LoVo (cell line): ENCODE results near the gene PLCH2.
"Not testable (repeated sequence)": the region's sequence is repeated elsewhere in the genome, so short reads cannot be mapped to it uniquely, and the experiment has no call there.

Experiments
- DNase-seq: peaks from one replicate; pipeline ENCODE4 v3.0.0-alpha.2; 2016; ENCODE audit warnings: low spot score

Gene PLCH2

GRCh38 chr1:2440346-2440745 lies 35.7 kb upstream of the PLCH2 start:
- not testable (repeated sequence) for DNase-seq

- DNase-seq, result no peak
Observed at GRCh38 chr1:2441746-2442145, 34.3 kb upstream of the PLCH2 start.

- DNase-seq, result no peak
Observed at GRCh38 chr1:2442661-2443060, 33.4 kb upstream of the PLCH2 start.

GRCh38 chr1:2443277-2444137 lies 32.6 kb upstream of the PLCH2 start:
- no peak for DNase-seq

- no peak for DNase-seq
Observed at GRCh38 chr1:2444138-2444591, 31.9 kb upstream of the PLCH2 start.

- no peak for DNase-seq
Observed at GRCh38 chr1:2445162-2445822, 30.8 kb upstream of the PLCH2 start.

GRCh38 chr1:2445823-2446215 lies 30.3 kb upstream of the PLCH2 start:
- no peak for DNase-seq

GRCh38 chr1:2446394-2446793 lies 29.7 kb upstream of the PLCH2 start:
- no peak for DNase-seq

- DNase-seq, result no peak
Observed at GRCh38 chr1:2446861-2447260, 29.2 kb upstream of the PLCH2 start.

GRCh38 chr1:2447276-2448097 lies 28.6 kb upstream of the PLCH2 start:
- no peak for DNase-seq

- DNase-seq, result no peak
Observed at GRCh38 chr1:2448098-2448445, 28.0 kb upstream of the PLCH2 start.

- DNase-seq, result no peak
Observed at GRCh38 chr1:2449636-2450454, 26.2 kb upstream of the PLCH2 start.

GRCh38 chr1:2451741-2452140 lies 24.3 kb upstream of the PLCH2 start:
- no peak for DNase-seq

- DNase-seq, result no peak
Observed at GRCh38 chr1:2452201-2452931, 23.7 kb upstream of the PLCH2 start.

GRCh38 chr1:2452932-2453315 lies 23.2 kb upstream of the PLCH2 start:
- DNase-seq, result no peak

GRCh38 chr1:2454227-2454626 lies 21.9 kb upstream of the PLCH2 start:
- no peak for DNase-seq

GRCh38 chr1:2455757-2456156 lies 20.3 kb upstream of the PLCH2 start:
- DNase-seq, result no peak

- DNase-seq, result no peak
Observed at GRCh38 chr1:2457444-2457843, 18.6 kb upstream of the PLCH2 start.

GRCh38 chr1:2458687-2459086 lies 17.4 kb upstream of the PLCH2 start:
- DNase-seq, result no peak

- DNase-seq, result not testable (repeated sequence)
Observed at GRCh38 chr1:2459102-2459753, 16.9 kb upstream of the PLCH2 start.

GRCh38 chr1:2459757-2460156 lies 16.3 kb upstream of the PLCH2 start:
- no peak for DNase-seq
